Pancreas (tissue), 10 donors: ENCODE measurements around the gene TIMELESS. TPM values are rescaled to one million over a fixed set of nuclear protein-coding genes. Genes with fewer than 3 reads are reported as not detected.

Experiments used
- ATAC-seq, 4 donors: fragments of 200-7000 bp; cut with Tn5 transposase; one replicate each; pipeline versions ENCODE4 v1.8.0 to v1.9.1; 2020; ENCODE audit warnings: mild to moderate bottlenecking in 4 of 4, moderate library complexity in 4 of 4
- DNase-seq, 6 donors: peaks; one replicate each; pipeline ENCODE4 v3.0.0-alpha.2; 2020
- FAIRE-seq: peaks from 2 replicates; lab custom pipeline; 2012; peaks lifted over from hg19 to GRCh38; lab: Jason Lieb, UNC
- H3K27ac ChIP-seq, 4 donors: fragments of 200-600 bp; sonication (generic); 1 replicate in 3 of 4; 2 replicates in 1 of 4; pipeline versions ENCODE4 v1.5.0 to v1.8.0; 2020
- H3K27me3 ChIP-seq, 4 donors: fragments of 200-600 bp; one replicate each; pipeline ENCODE4 v1.8.0; 2021
- H3K36me3 ChIP-seq, 3 donors: fragments of 200-600 bp; sonication (generic) in 1 of 3; one replicate each; pipeline versions ENCODE4 v1.5.0 to v1.8.0; 2020 to 2021
- H3K4me1 ChIP-seq, 3 donors: fragments of 200-600 bp; one replicate each; pipeline ENCODE4 v1.8.0; 2021
- H3K4me3 ChIP-seq, 4 donors: fragments of 200-600 bp; sonication (generic) in 2 of 4; one replicate each; pipeline versions ENCODE4 v1.5.0 to v1.8.0; 2020 to 2021
- H3K9me3 ChIP-seq, 4 donors: fragments of 200-600 bp; one replicate each; pipeline ENCODE4 v1.8.0; 2021
- CTCF ChIP-seq, 4 donors: fragments of 200-600 bp; sonication (generic) in 3 of 4; IDR thresholded peaks; one replicate each; pipeline versions ENCODE4 v1.5.0 to v1.8.0; 2021; ENCODE audit warnings: antibody characterized with exemption in 4 of 4
- WGBS, 2 donors: extraction: QIAGEN DNeasy Blood & Tissue Kit; methylation state at CpG; one replicate each; pipeline ENCODE4 v1.1.7; 2013; 5-methylcytosine and 5-hydroxymethylcytosine counted together
- intact Hi-C, 3 donors: fragments of 100-400 bp; cut with DNase I; formaldehyde crosslinking; loops; one replicate each; pipeline versions ENCODE4 v1.11.1 to v1.14.2; 2022
- polyA plus RNA-seq, 2 donors: library from polyadenylated mRNA; stranded (reverse); fragments of 200-250 nt; gene quantifications; one replicate each; pipeline ENCODE4 v1.2.3, GENCODE V29; 2013
- total RNA-seq, 6 donors: library from RNA; stranded (reverse); fragmentation: NEBNext Ultra II Directional in 4 of 6; extraction: Animal tissue kit (Norgen Biotek cat#: 25700) in 4 of 6; gene quantifications; one replicate each; pipeline versions ENCODE4 v1.2.1 to v1.2.4, GENCODE V29; 2021 to 2023
- donor health status: healthy with polysubstance abuse.
- donor health status: DM: no; HTN: no; CAD: no; lungs with moderate emphysema.
- donor health status: DM: no; HTN: no; CAD: no.
- donor health status: control.
- donor health status: control.
- donor health status: Bipolar disorder and iron deficiency.
- donor health status: DM: yes; HTN: yes; CAD: no.
- donor health status: DM: no; HTN: no; CAD: no.
- donor health status: DM: no; HTN: no; CAD: no.
- donor health status: DM: yes; HTN: yes; CAD: no.

The TIMELESS gene
- total and polyA plus RNA-seq, 8 donors, result 3.7 to 7.6 (median 5.0) TPM

GRCh38 chr12:56382611-56383010, 66.6 kb downstream of the TIMELESS start:
- no peak for DNase-seq
- Histone ChIP-seq H3K27me3 (no peaks in the 10 kb centered on the region), H3K4me3 (no peak overlapping the region), H3K36me3 (no peaks in the 10 kb centered on the region), H3K9me3 (no peaks in the 10 kb centered on the region), H3K4me1 (no peaks in the 10 kb centered on the region), H3K27ac (no peak overlapping the region)
- 83 to 84% methylated on average over 16 of the region's 16 CpGs for WGBS, 2 donors
- FAIRE-seq, result no peak
- intact Hi-C loops, result no loop called here
- TF ChIP-seq CTCF (IDR thresholded peaks at IDR 0.05), result no peak
- ATAC-seq, result no peak

GRCh38 chr12:56377989-56378316, 71.3 kb downstream of the TIMELESS start:
- Histone ChIP-seq H3K27me3 (no peaks in the 10 kb centered on the region), H3K4me3 (no peak overlapping the region), H3K27ac (no peak overlapping the region), H3K4me1 (no peaks in the 10 kb centered on the region), H3K36me3 (no peaks in the 10 kb centered on the region), H3K9me3 (no peaks in the 10 kb centered on the region)
- DNase-seq, result no peak
- intact Hi-C loops, result no loop called here
- no peak for TF ChIP-seq CTCF (IDR thresholded peaks at IDR 0.05)
- FAIRE-seq, result no peak
- 20 to 53% methylated on average over 1 of the region's 1 CpG for WGBS, 2 donors
- ATAC-seq, result no peak

- 66 to 70% methylated on average over 4 of the region's 4 CpGs for WGBS, 2 donors
- H3K36me3 ChIP-seq, result no peaks in the 10 kb centered on the region
- H3K4me3 ChIP-seq, result no peak overlapping the region
- DNase-seq (no peak), FAIRE-seq (no peak), ATAC-seq (no peak)
- H3K27me3 ChIP-seq, result no peaks in the 10 kb centered on the region
- no peaks in the 10 kb centered on the region for H3K4me1 ChIP-seq
- TF ChIP-seq CTCF (IDR thresholded peaks at IDR 0.05), result no peak
- intact Hi-C loops, result no loop called here
- H3K9me3 ChIP-seq, result no peaks in the 10 kb centered on the region
- no peak overlapping the region for H3K27ac ChIP-seq
These were observed 71.8 kb downstream of the TIMELESS start for GRCh38 chr12:56377310-56377988.

GRCh38 chr12:56375598-56376434, 73.4 kb downstream of the TIMELESS start:
- ATAC-seq, result no peak
- H3K9me3 ChIP-seq, result no peaks in the 10 kb centered on the region
- no peak overlapping the region for H3K27ac ChIP-seq
- no peak for FAIRE-seq
- no peak for DNase-seq
- intact Hi-C loops, result no loop called here
- H3K4me1 ChIP-seq, result no peaks in the 10 kb centered on the region
- H3K27me3 ChIP-seq, result no peaks in the 10 kb centered on the region
- no peak for TF ChIP-seq CTCF (IDR thresholded peaks at IDR 0.05)
- 78 to 82% methylated on average over 11 of the region's 11 CpGs for WGBS, 2 donors
- H3K4me3 ChIP-seq, result no peak overlapping the region
- no peaks in the 10 kb centered on the region for H3K36me3 ChIP-seq
